GM12878 (cell line): ENCODE results near the gene USP4.

Source experiments
- DPF2 ChIP-seq: fragments of 450-650 bp; IDR thresholded peaks from 2 replicates; pipeline ENCODE4 v1.6.1; 2017; ENCODE audit warnings: mild to moderate bottlenecking
- EP300 ChIP-seq, 2 experiments: fragments of 150-350 bp in 1 of 2; IDR thresholded peaks; 2 replicates each; pipeline ENCODE4 v1.6.1; 2011 to 2012; ENCODE audit warnings: low read depth in 2 of 2, low read length in 2 of 2, borderline replicate concordance in 1 of 2, improper control_type of control experiment in 1 of 2, inconsistent platforms in 1 of 2; ENCODE audit not compliant: control insufficient read depth in 1 of 2
- EZH2 ChIP-seq: IDR thresholded peaks from 2 replicates; pipeline ENCODE4 v1.6.1; 2012; ENCODE audit warnings: low read depth, mild to moderate bottlenecking, control low read depth, inconsistent platforms, low read length, borderline replicate concordance; ENCODE audit not compliant: control insufficient read depth
- IRF3 ChIP-seq: fragments of 450-650 bp; IDR thresholded peaks from 2 replicates; pipeline ENCODE4 v1.6.1; 2014; ENCODE audit warnings: mild to moderate bottlenecking
- KDM1A ChIP-seq: fragments of 200-600 bp; sonication (generic); IDR thresholded peaks from 2 replicates; pipeline ENCODE4 v1.6.1; 2016; ENCODE audit warnings: borderline replicate concordance
- NBN ChIP-seq: fragments of 450-650 bp; IDR thresholded peaks from 2 replicates; pipeline ENCODE4 v1.6.1; 2016
- POLR2A ChIP-seq: IDR thresholded peaks from 2 replicates; pipeline ENCODE4 v1.6.1; 2011; ENCODE audit warnings: low read depth, mild to moderate bottlenecking, low read length
- POLR2AphosphoS5 ChIP-seq: IDR thresholded peaks from 2 replicates; pipeline ENCODE4 v1.6.1; 2011; ENCODE audit warnings: mild to moderate bottlenecking, low read length, inconsistent platforms
- RB1 ChIP-seq: fragments of 450-650 bp; formaldehyde crosslinking; IDR thresholded peaks from 2 replicates; pipeline ENCODE4 v1.6.1; 2017; ENCODE audit warnings: mild to moderate bottlenecking, borderline replicate concordance
- USF1 ChIP-seq: IDR thresholded peaks from 2 replicates; pipeline ENCODE4 v1.6.1; 2011; ENCODE audit warnings: borderline replicate concordance, low read depth, mild to moderate bottlenecking, moderate library complexity, mixed read lengths, low read length; ENCODE audit not compliant: insufficient read depth; ENCODE audit errors: extremely low read length

- TF ChIP-seq NBN, result no peak
- TF ChIP-seq DPF2, result no peak
- no peak for TF ChIP-seq EZH2
- no peak for TF ChIP-seq EP300 (IDR thresholded peaks at IDR 0.05; ENCODE audit: borderline replicate concordance in 1 of 2, control insufficient read depth in 1 of 2, low read depth in 2 of 2, low read length in 2 of 2)
- no peak for TF ChIP-seq POLR2AphosphoS5
- TF ChIP-seq KDM1A, result no peak
- no peak for TF ChIP-seq USF1
- no peak for TF ChIP-seq RB1
- no peak for TF ChIP-seq POLR2A
- TF ChIP-seq IRF3, result no peak
Observed at GRCh38 chr3:49339581-49339940, 292 bp downstream of the USP4 start.
